ENCODE results near the gene ODAD2.

Gene ODAD2

GRCh38 chr10:27838361-27838760 is 160.5 kb downstream of the ODAD2 start:
- DNase-seq (ENCODE audit: low read depth in 2 of 2), result no peak

GRCh38 chr10:27834476-27834875 is 164.4 kb downstream of the ODAD2 start:
- no peak for DNase-seq (ENCODE audit: low read depth in 2 of 2)

GRCh38 chr10:27833792-27834191 is 165.1 kb downstream of the ODAD2 start:
- no peak for DNase-seq (ENCODE audit: low read depth in 2 of 2)

GRCh38 chr10:27832826-27833225 is 166.1 kb downstream of the ODAD2 start:
- no peak for DNase-seq (ENCODE audit: low read depth in 2 of 2)

GRCh38 chr10:27826369-27826768 is 172.5 kb downstream of the ODAD2 start:
- no peak for DNase-seq (ENCODE audit: low read depth in 2 of 2)

GRCh38 chr10:27822301-27822700 is 176.6 kb downstream of the ODAD2 start:
- DNase-seq (ENCODE audit: low read depth in 2 of 2), result no peak

- DNase-seq (ENCODE audit: low read depth in 2 of 2), result no peak
These were observed 178.2 kb downstream of the ODAD2 start for GRCh38 chr10:27820637-27821036.

- no peak for DNase-seq (ENCODE audit: low read depth in 2 of 2)
These were observed 178.9 kb downstream of the ODAD2 start for GRCh38 chr10:27819781-27820531.

- DNase-seq (ENCODE audit: low read depth in 2 of 2), result no peak
These were observed 182.6 kb downstream of the ODAD2 start for GRCh38 chr10:27816320-27816719.

- DNase-seq (ENCODE audit: low read depth in 2 of 2), result no peak
These were observed 183.0 kb downstream of the ODAD2 start for GRCh38 chr10:27815846-27816245.

- DNase-seq (ENCODE audit: low read depth in 2 of 2), result no peak
These were observed 183.6 kb downstream of the ODAD2 start for GRCh38 chr10:27815261-27815660.

- no peak for DNase-seq (ENCODE audit: low read depth in 2 of 2)
These were observed 193.7 kb downstream of the ODAD2 start for GRCh38 chr10:27805180-27805579.

GRCh38 chr10:27804136-27804535 is 194.7 kb downstream of the ODAD2 start:
- no peak for DNase-seq (ENCODE audit: low read depth in 2 of 2)

GRCh38 chr10:27801171-27801785 is 197.6 kb downstream of the ODAD2 start:
- DNase-seq (ENCODE audit: low read depth in 2 of 2), result no peak

- no peak for DNase-seq (ENCODE audit: low read depth in 2 of 2)
These were observed 199.8 kb downstream of the ODAD2 start for GRCh38 chr10:27799046-27799445.

- DNase-seq (ENCODE audit: low read depth in 2 of 2), result no peak
These were observed 204.7 kb downstream of the ODAD2 start for GRCh38 chr10:27794157-27794556.

- DNase-seq (ENCODE audit: low read depth in 2 of 2), result no peak
These were observed 206.7 kb downstream of the ODAD2 start for GRCh38 chr10:27792216-27792615.

- no peak for DNase-seq (ENCODE audit: low read depth in 2 of 2)
These were observed 214.6 kb downstream of the ODAD2 start for GRCh38 chr10:27784272-27784671.

GRCh38 chr10:27783660-27784059 is 215.2 kb downstream of the ODAD2 start:
- peak; percentile 11 for DNase-seq (ENCODE audit: low read depth in 2 of 2)

- DNase-seq (ENCODE audit: low read depth in 2 of 2), result no peak
These were observed 219.3 kb downstream of the ODAD2 start for GRCh38 chr10:27779462-27780015.

GRCh38 chr10:27774831-27775230 is 224.0 kb downstream of the ODAD2 start:
- DNase-seq (ENCODE audit: low read depth in 2 of 2), result no peak

- DNase-seq (ENCODE audit: low read depth in 2 of 2), result no peak
These were observed 227.6 kb downstream of the ODAD2 start for GRCh38 chr10:27771231-27771630.

- DNase-seq (ENCODE audit: low read depth in 2 of 2), result no peak
These were observed 228.7 kb downstream of the ODAD2 start for GRCh38 chr10:27770181-27770580.

All from stimulated activated CD4-positive, alpha-beta T cell treated with anti-CD3 and anti-CD28 coated beads, Interleukin-15, amount 100 ng/mL, for 48 hours (primary cell).